Measurements from ENCODE around the gene ADARB1. TPM values are rescaled to one million over a fixed set of nuclear protein-coding genes. Genes with fewer than 3 reads are reported as not detected.

Gene ADARB1
- total and polyA plus RNA-seq, 2 of the 8 experiments (the other 6 are each of a cell fraction or from before 2014, with no cell fraction given), result 4.7 to 14.9 TPM

DNA sequence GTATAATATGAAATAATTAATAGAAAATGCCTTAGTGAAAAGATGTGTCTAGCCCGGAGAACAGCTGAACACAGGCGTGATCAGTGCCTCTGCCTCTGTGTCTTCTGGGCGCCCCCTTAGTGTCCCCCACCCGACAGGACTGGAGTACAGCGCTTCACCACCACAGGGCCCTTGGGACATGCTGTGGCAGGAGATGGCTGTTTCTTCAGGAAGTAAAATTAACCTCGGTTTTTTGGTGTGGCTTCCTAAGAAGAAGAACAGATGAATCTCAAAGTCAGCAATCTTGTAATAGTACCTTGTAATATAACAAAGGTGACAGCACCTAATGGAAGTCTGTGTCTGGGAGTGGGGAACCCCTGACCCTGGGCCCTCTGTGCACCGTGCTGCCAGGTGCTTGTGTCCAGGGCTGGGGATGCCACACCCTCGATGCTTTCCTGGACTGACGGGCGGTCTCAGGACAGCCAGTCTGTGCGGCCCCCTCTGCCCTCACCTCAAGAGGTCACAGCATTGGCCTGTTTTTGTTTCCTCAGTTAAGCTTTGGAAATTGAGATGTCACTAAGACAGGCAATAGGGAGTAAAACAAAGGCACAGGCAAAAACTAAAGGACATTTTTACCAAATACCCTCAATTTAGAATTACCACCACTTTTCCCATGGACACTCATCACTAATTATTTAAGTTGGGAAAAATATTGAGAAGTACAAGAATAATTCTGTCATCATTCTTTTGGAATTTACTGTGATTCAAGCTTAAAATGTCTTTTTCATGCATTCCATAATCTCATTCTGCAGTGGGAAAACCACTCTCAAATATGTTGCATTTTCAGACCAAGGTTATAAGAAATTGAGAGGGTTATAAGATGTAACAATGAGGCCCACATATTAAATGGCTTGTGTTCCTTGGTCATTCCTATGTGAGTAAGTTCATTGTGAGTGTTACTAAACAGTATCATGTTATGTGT lies 79.3 kb downstream of the ADARB1 start (continued):
- TF ChIP-seq HDAC2 (IDR thresholded peaks at IDR 0.05; ENCODE audit: borderline replicate concordance in 1 of 2, low read depth in 2 of 2, low read length in 2 of 2), result no peak

Data from H1 (cell line).